CD14-positive monocyte (primary cell): ENCODE results near the gene POLR2J. TPM values are rescaled to one million over a fixed set of nuclear protein-coding genes. Genes with fewer than 3 reads are reported as not detected.
"Not testable (repeated sequence)": the region's sequence is repeated elsewhere in the genome, so short reads cannot be mapped to it uniquely, and the experiment has no call there.

Source experiments
- DNase-seq, 3 donors: peaks; one replicate each; pipeline ENCODE4 v3.0.0-alpha.2; 2011 to 2022
- H2AFZ ChIP-seq: 2 replicates; pipeline ENCODE4 v1.6.0; 2012; ENCODE audit warnings: mild to moderate bottlenecking, low read depth, low read length, inconsistent platforms; ENCODE audit not compliant: insufficient read depth, poor library complexity, severe bottlenecking
- H3K27ac ChIP-seq, 2 donors: 1 replicate in 1 of 2; 2 replicates in 1 of 2; pipeline ENCODE4 v1.5.1; 2012 to 2013; ENCODE audit warnings: low read length in 2 of 2, control low read depth in 1 of 2, inconsistent platforms in 1 of 2, low read depth in 1 of 2, mild to moderate bottlenecking in 1 of 2
- H3K27me3 ChIP-seq, 2 donors: one replicate each; pipeline versions ENCODE4 v1.6.0 to v1.6.1; 2011 to 2013; ENCODE audit warnings: low read length in 2 of 2; ENCODE audit not compliant: control insufficient read depth in 2 of 2, insufficient read depth in 2 of 2
- H3K36me3 ChIP-seq, 2 donors: replicated peaks in 1 of 2; 1 replicate in 1 of 2; 2 replicates in 1 of 2; pipeline versions ENCODE4 v1.5.1 to v1.6.1; 2012 to 2013; ENCODE audit warnings: low read length in 2 of 2, control low read depth in 1 of 2, inconsistent platforms in 1 of 2, mild to moderate bottlenecking in 1 of 2; ENCODE audit not compliant: insufficient read depth in 2 of 2, control insufficient read depth in 1 of 2
- H3K4me1 ChIP-seq, 2 donors: 1 replicate in 1 of 2; 2 replicates in 1 of 2; pipeline versions ENCODE4 v1.5.1 to v1.6.1; 2012 to 2013; ENCODE audit warnings: low read length in 2 of 2, control low read depth in 1 of 2, inconsistent platforms in 1 of 2, mild to moderate bottlenecking in 1 of 2, moderate library complexity in 1 of 2; ENCODE audit not compliant: insufficient read depth in 2 of 2, control insufficient read depth in 1 of 2
- H3K4me2 ChIP-seq: replicated peaks from 2 replicates; pipeline ENCODE3; 2012; ENCODE audit warnings: low read length, moderate library complexity, mild to moderate bottlenecking; ENCODE audit not compliant: poor library complexity, severe bottlenecking; ENCODE audit errors: extremely low read depth
- H3K4me3 ChIP-seq, 3 experiments: fragments of 200-600 bp in 1 of 3; sonication (generic) in 1 of 3; replicated peaks in 1 of 3; 1 replicate in 2 of 3; 2 replicates in 1 of 3; pipeline ENCODE4 v1.5.1; 2011 to 2013; ENCODE audit warnings: low read length in 3 of 3, mild to moderate bottlenecking in 3 of 3, control low read depth in 2 of 3, low read depth in 2 of 3, inconsistent platforms in 1 of 3, moderate library complexity in 1 of 3
- H3K79me2 ChIP-seq: 2 replicates; pipeline ENCODE4 v1.6.0; 2012; ENCODE audit warnings: mild to moderate bottlenecking, control low read depth, inconsistent platforms, low read length, moderate library complexity; ENCODE audit not compliant: insufficient read depth
- H3K9ac ChIP-seq: 2 replicates; pipeline ENCODE4 v1.6.0; 2017; ENCODE audit warnings: low read length, mild to moderate bottlenecking; ENCODE audit not compliant: insufficient read depth, poor library complexity, severe bottlenecking
- H3K9me3 ChIP-seq, 2 donors: replicated peaks in 1 of 2; 1 replicate in 1 of 2; 2 replicates in 1 of 2; pipeline versions ENCODE4 v1.5.1 to v1.6.1; 2012 to 2013; ENCODE audit warnings: low read length in 2 of 2, control low read depth in 1 of 2; ENCODE audit not compliant: control insufficient read depth in 1 of 2, insufficient read depth in 1 of 2
- H4K20me1 ChIP-seq: 2 replicates; pipeline ENCODE4 v1.6.0; 2012; ENCODE audit warnings: mild to moderate bottlenecking, low read length, control low read depth, moderate library complexity; ENCODE audit not compliant: insufficient read depth
- H3K27ac Mint-ChIP-seq, 7 donors: one replicate each; pipeline ENCODE4 v1.8.0; 2020; ENCODE audit warnings: mild to moderate bottlenecking in 7 of 7, mixed read lengths in 7 of 7, moderate library complexity in 6 of 7, inconsistent platforms in 2 of 7
- H3K27me3 Mint-ChIP-seq, 3 donors: one replicate each; pipeline ENCODE4 v1.8.0; 2021 to 2022; ENCODE audit warnings: low read depth in 3 of 3, mild to moderate bottlenecking in 3 of 3, mixed read lengths in 3 of 3, moderate library complexity in 3 of 3, inconsistent platforms in 1 of 3
- H3K36me3 Mint-ChIP-seq, 2 donors: one replicate each; pipeline ENCODE4 v1.8.0; 2020; ENCODE audit warnings: mixed read lengths in 2 of 2, inconsistent platforms in 1 of 2, mild to moderate bottlenecking in 1 of 2
- H3K4me1 Mint-ChIP-seq: one replicate; pipeline ENCODE4 v1.8.0; 2020; ENCODE audit warnings: mild to moderate bottlenecking, mixed read lengths
- H3K4me3 Mint-ChIP-seq, 2 donors: one replicate each; pipeline ENCODE4 v1.8.0; 2020; ENCODE audit warnings: mild to moderate bottlenecking in 2 of 2, mixed read lengths in 2 of 2, moderate library complexity in 1 of 2
- H3K9me3 Mint-ChIP-seq, 7 donors: one replicate each; pipeline ENCODE4 v1.8.0; 2020 to 2022; ENCODE audit warnings: mixed read lengths in 7 of 7, mild to moderate bottlenecking in 6 of 7, moderate library complexity in 6 of 7, inconsistent platforms in 2 of 7
- WGBS: methylation state at CpG from one replicate; pipeline ENCODE4 v1.1.5; 2013; ENCODE audit warnings: missing lambda C conversion rate; ENCODE audit not compliant: insufficient coverage; 5-methylcytosine and 5-hydroxymethylcytosine counted together
- intact Hi-C, 2 donors: fragments of 100-400 bp; cut with micrococcal nuclease; formaldehyde crosslinking; loops; one replicate each; pipeline versions ENCODE4 v1.15.0 to v1.15.1; 2023
- polyA plus RNA-seq, 3 donors: library from polyadenylated mRNA; depleted of rRNA in 1 of 3; unstranded in 2 of 3; stranded (reverse) in 1 of 3; fragments of 300-500 nt in 2 of 3; fragments of >200 nt in 1 of 3; fragmentation: Illumina TruSeq in 2 of 3; gene quantifications; 1 replicate in 2 of 3; 2 replicates in 1 of 3; pipeline ENCODE4 v1.2.3, GENCODE V29; 2012 to 2021
- TF ChIP-seq, protein P1 (sequence below): fragments of 200-600 bp; IDR thresholded peaks from one replicate; pipeline ENCODE4 v1.8.0; 2022; ENCODE audit warnings: antibody characterized with exemption, mild to moderate bottlenecking

The POLR2J gene
- polyA plus RNA-seq, 3 donors = 65.7 to 104 (median 85.0) TPM

GRCh38 chr7:102455596-102455995 lies 23.1 kb downstream of the POLR2J start:
- H3K27ac ChIP-seq = no peak overlapping the region
- peaks cover 33 to 44% of the 10 kb centered on the region in 2 donors for H3K36me3 ChIP-seq
- H3K27me3 Mint-ChIP-seq = no peaks in the 10 kb centered on the region
- intact Hi-C loops = loop anchor here in 1 of 2 donors (10.0 kb wide), 1 partner anchor 171 kb away; the partner anchor contains the start of gene SH2B2
- H3K4me3 Mint-ChIP-seq = no peak overlapping the region
- no peak overlapping the region for H3K4me2 ChIP-seq
- H3K9ac ChIP-seq = no peak overlapping the region
- no peaks in the 10 kb centered on the region for H3K27me3 ChIP-seq
- DNase-seq = no peak
- no peak overlapping the region for H3K4me3 ChIP-seq
- no peaks in the 10 kb centered on the region for H3K9me3 ChIP-seq
- H3K36me3 Mint-ChIP-seq = peaks cover 26 to 50% of the 10 kb centered on the region in 2 donors
- peaks cover 1% of the 10 kb centered on the region for H4K20me1 ChIP-seq
- H3K4me1 Mint-ChIP-seq = no peaks in the 10 kb centered on the region
- WGBS = 94% methylated on average over 10 of the region's 11 CpGs
- no peak overlapping the region for H2AFZ ChIP-seq
- TF ChIP-seq, protein P1, sequence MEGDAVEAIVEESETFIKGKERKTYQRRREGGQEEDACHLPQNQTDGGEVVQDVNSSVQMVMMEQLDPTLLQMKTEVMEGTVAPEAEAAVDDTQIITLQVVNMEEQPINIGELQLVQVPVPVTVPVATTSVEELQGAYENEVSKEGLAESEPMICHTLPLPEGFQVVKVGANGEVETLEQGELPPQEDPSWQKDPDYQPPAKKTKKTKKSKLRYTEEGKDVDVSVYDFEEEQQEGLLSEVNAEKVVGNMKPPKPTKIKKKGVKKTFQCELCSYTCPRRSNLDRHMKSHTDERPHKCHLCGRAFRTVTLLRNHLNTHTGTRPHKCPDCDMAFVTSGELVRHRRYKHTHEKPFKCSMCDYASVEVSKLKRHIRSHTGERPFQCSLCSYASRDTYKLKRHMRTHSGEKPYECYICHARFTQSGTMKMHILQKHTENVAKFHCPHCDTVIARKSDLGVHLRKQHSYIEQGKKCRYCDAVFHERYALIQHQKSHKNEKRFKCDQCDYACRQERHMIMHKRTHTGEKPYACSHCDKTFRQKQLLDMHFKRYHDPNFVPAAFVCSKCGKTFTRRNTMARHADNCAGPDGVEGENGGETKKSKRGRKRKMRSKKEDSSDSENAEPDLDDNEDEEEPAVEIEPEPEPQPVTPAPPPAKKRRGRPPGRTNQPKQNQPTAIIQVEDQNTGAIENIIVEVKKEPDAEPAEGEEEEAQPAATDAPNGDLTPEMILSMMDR = no peak
- no peak overlapping the region for H3K27ac Mint-ChIP-seq
- no peaks in the 10 kb centered on the region for H3K79me2 ChIP-seq
- no peaks in the 10 kb centered on the region for H3K9me3 Mint-ChIP-seq
- H3K4me1 ChIP-seq = no peaks in the 10 kb centered on the region

DNA sequence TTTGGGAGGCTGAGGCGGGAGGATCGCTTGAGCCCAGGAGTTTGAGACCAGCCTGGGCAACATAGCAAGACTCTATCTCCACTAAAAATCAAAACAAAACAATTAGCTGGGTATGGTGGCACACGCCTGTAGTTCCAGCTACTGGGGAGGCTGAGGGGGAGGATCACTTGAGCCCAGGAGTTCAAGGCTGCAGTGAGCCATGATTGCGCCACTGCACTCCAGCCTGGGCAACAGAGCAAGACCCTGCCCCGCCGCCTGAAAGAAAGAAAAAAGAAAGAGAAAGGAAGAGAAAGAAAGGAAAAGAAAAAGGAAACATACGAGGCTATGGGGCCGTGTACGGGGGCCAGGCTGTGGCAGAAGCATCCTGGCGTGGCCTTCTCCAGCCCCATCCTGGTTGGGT lies 23.8 kb downstream of the POLR2J start:
- not testable (repeated sequence) for H3K4me3 Mint-ChIP-seq, H4K20me1 ChIP-seq, H3K79me2 ChIP-seq, H3K9ac ChIP-seq, H3K4me1 Mint-ChIP-seq, H2AFZ ChIP-seq, H3K27ac Mint-ChIP-seq, H3K4me1 ChIP-seq, H3K9me3 ChIP-seq, H3K27ac ChIP-seq, H3K9me3 Mint-ChIP-seq, H3K4me3 ChIP-seq, H3K27me3 ChIP-seq, DNase-seq, H3K27me3 Mint-ChIP-seq, H3K4me2 ChIP-seq
- peaks cover 33 to 44% of the 10 kb centered on the region in 2 donors for H3K36me3 ChIP-seq
- intact Hi-C loops = loop anchor here in 1 of 2 donors (5.0 to 10.0 kb wide), 2 partner anchors 43 to 170 kb away; partner anchors contain the start of gene SH2B2
- H3K36me3 Mint-ChIP-seq = peaks cover 26 to 49% of the 10 kb centered on the region in 2 donors
- 89% methylated on average over 8 of the region's 10 CpGs for WGBS
